H4 (cell line): Measurements from ENCODE around the gene MYH11. TPM values are rescaled to one million over a fixed set of nuclear protein-coding genes. Genes with fewer than 3 reads are reported as not detected.
A peak's percentile ranks its signal among the peaks of the same experiment; 100 is the strongest.

ENCODE experiments used
- DNase-seq: peaks from one replicate; pipeline ENCODE4 v3.0.0-alpha.2; 2015; ENCODE audit warnings: low spot score
- total RNA-seq: library from RNA; depleted of rRNA; stranded (reverse); fragments of >200 nt; shearing (Covaris generic); gene quantifications from 2 replicates; pipeline ENCODE4 v1.2.3, GENCODE V29; 2014; rRNA removed

MYH11 gene
- total RNA-seq: not detected in 2 replicates

GRCh38 chr16:15856901-15857698 is at the start of gene MYH11:
Gene MYH11, minus strand, starts transcription at chr16:15857028. Its CDS starts 18,776 bp downstream, at chr16:15838252.
- DNase-seq: no peak

GRCh38 chr16:15906439-15906838 is 49.6 kb upstream of the MYH11 start:
- DNase-seq: no peak

- no peak for DNase-seq
These were observed 47.1 kb upstream of the MYH11 start for GRCh38 chr16:15903960-15904359.

- DNase-seq: no peak
These were observed 44.2 kb upstream of the MYH11 start for GRCh38 chr16:15900901-15901500.

GRCh38 chr16:15900357-15900756 is 43.5 kb upstream of the MYH11 start:
- no peak for DNase-seq

GRCh38 chr16:15899538-15900100 is 42.8 kb upstream of the MYH11 start:
- DNase-seq: peak; percentile 88

GRCh38 chr16:15898654-15899053 is 41.8 kb upstream of the MYH11 start:
- no peak for DNase-seq

GRCh38 chr16:15897834-15898254 is 41.0 kb upstream of the MYH11 start:
- no peak for DNase-seq

- no peak for DNase-seq
These were observed 40.4 kb upstream of the MYH11 start for GRCh38 chr16:15897121-15897780.

- DNase-seq: no peak
These were observed 37.9 kb upstream of the MYH11 start for GRCh38 chr16:15894571-15895374.

- no peak for DNase-seq
These were observed 34.7 kb upstream of the MYH11 start for GRCh38 chr16:15891508-15891907.

GRCh38 chr16:15888072-15888976 is 31.5 kb upstream of the MYH11 start, which contains the start of gene CEP20:
Gene CEP20, minus strand, starts transcription at chr16:15888603. Its CDS starts 18 bp downstream, at chr16:15888585.
- DNase-seq: peak; percentile 99

GRCh38 chr16:15887283-15887682 is 30.5 kb upstream of the MYH11 start:
- no peak for DNase-seq

- DNase-seq: no peak
These were observed 29.2 kb upstream of the MYH11 start for GRCh38 chr16:15886078-15886477.

- DNase-seq: no peak
These were observed 28.8 kb upstream of the MYH11 start for GRCh38 chr16:15885560-15886001.

- DNase-seq: no peak
These were observed 25.7 kb upstream of the MYH11 start for GRCh38 chr16:15882563-15882962.

GRCh38 chr16:15881794-15882379 is 25.1 kb upstream of the MYH11 start:
- no peak for DNase-seq

GRCh38 chr16:15880434-15881308 is 23.8 kb upstream of the MYH11 start:
- no peak for DNase-seq
